Posterior vena cava (tissue), 2 donors: ENCODE data around the gene PBX1. TPM values are rescaled to one million over a fixed set of nuclear protein-coding genes. Genes with fewer than 3 reads are reported as not detected.
"Not testable (repeated sequence)": the region's sequence is repeated elsewhere in the genome, so short reads cannot be mapped to it uniquely, and the experiment has no call there.

Experiments used
- DNase-seq: peaks from one replicate; pipeline ENCODE4 v3.0.0-alpha.2; 2020; ENCODE audit warnings: low spot score
- intact Hi-C, 2 donors: fragments of 100-400 bp; cut with DNase I; formaldehyde crosslinking; loops; one replicate each; pipeline versions ENCODE4 v1.14.1 to v1.14.2; 2022 to 2023
- long read RNA-seq, 2 donors: library from polyadenylated mRNA; unstranded; transcript quantifications; one replicate each; pipeline ENCODE4 v2.0.0, GENCODE V29; 2020 to 2021
- total RNA-seq, 2 donors: library from RNA; stranded (reverse); fragmentation: NEBNext Ultra II Directional; extraction: Animal tissue kit (Norgen Biotek cat#: 25700); gene quantifications; one replicate each; pipeline ENCODE4 v1.2.1, GENCODE V29; 2021
- donor health status: DM: yes; HTN: yes; CAD: no.
- donor health status: DM: yes; HTN: yes; CAD: no.

The PBX1 gene
- 100 to 1,000 TPM in 1 of 2 donors, 10 to 100 TPM in 1; 84.2 to 146 TPM for total RNA-seq
- long read RNA-seq, donor 1, full-length matches to known transcripts: 2 of 37 reads
- long read RNA-seq, donor 1, partial matches to known transcripts: 0 of 37 reads
- long read RNA-seq, donor 1, other reads (novel, unspliced or antisense): 35 of 37 reads
- long read RNA-seq, donor 2, full-length matches to known transcripts: 5 of 22 reads
- long read RNA-seq, donor 2, partial matches to known transcripts: 1 of 22 reads
- long read RNA-seq, donor 2, other reads (novel, unspliced or antisense): 16 of 22 reads

DNA sequence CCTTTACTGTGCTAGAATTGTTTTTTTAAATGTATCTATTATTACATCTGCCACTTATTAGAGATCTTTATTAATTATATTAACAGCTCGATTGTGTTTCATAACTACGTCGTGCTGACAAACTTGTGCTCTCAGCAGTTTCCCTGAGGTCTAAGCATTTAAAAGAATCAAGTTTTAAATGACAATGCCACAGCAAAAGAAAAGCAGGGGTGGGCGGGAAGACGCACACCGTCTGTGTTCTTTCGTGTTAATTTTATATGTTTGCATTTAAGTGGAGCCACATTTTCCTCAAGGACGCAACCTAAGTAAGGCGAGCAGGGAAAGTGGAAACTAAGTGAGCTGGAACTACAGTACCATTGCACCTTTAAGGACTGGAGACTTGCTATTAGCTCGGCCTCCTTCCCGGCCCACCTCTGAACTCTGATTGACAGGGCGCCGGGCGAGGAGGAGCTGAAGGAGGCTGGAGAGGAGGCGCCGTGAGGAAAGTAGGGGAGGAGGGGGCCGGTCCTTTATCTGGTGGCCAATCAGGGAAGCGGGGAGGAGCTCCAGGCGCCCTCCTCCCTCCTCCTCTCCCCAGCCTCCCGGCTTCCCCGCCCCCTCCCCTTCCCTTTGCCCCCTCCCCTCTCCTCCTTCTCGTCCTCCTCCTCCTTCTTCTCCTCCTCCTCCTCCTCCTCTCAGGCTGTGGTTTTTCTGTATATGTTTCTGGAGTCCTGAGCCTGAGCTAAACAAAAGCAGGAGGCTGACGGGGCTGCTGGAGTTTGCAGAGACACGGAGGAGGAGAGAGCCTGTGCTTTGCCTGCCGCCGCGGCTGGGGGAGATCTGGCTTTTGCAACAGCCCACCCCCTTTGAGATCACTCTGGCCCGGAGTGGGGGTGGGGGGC lies at the start of gene PBX1:
PBX1 (plus strand) TSS at position 724 of the 881 bp plus-strand sequence.
- intact Hi-C loops: loop anchor here in 1 of 2 donors (5.0 kb wide), 1 partner anchor 996 kb away; no protein-coding TSS in a partner anchor
- peak; percentile 99 for DNase-seq

GRCh38 chr1:164510435-164510834 lies 48.5 kb upstream of the PBX1 start:
- intact Hi-C loops: no loop called here
- no peak for DNase-seq

GRCh38 chr1:164511001-164511705 lies 47.8 kb upstream of the PBX1 start:
- no peak for DNase-seq
- intact Hi-C loops: no loop called here

DNA sequence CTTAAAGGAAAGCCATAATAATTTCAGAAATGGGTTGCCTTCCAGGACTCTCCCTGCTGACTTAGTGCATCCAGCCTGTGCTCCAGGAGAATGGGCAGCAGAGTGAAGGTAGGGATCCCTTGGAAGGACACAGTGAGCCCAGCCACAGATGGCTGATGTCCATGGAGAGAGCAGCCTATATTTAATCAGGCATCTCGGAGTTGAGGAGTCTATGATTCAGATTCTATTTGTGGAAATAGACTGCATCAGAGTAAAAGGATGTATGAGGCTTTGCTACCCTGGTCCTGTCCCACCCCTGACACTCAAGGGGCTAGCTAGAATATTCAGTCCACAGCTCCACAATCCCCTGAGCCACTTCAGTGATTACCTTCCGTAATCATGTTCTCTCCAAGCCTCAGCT lies 43.8 kb upstream of the PBX1 start:
- DNase-seq: no peak
- intact Hi-C loops: no loop called here

GRCh38 chr1:164515711-164516331 lies 43.2 kb upstream of the PBX1 start:
- intact Hi-C loops: no loop called here
- no peak for DNase-seq

DNA sequence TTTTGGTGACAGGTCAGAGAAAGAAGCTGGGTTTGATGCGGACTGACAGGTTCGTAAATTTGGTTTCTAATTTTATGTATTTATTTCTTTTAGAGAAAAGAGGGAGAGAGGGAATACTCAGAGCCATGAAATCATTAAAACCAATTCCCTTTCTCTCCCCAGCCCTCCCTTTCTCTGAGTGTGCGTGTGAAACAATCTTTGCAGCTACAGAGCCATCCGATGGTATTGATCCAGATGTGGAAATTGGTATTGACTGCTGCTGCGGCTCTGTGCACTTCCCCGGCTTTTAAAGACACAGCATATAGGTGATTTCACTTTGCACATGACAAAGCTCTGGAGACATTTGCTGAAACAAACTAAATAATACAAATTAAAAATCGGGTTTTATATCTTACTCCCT lies 42.4 kb upstream of the PBX1 start:
- intact Hi-C loops: no loop called here
- DNase-seq: no peak

DNA sequence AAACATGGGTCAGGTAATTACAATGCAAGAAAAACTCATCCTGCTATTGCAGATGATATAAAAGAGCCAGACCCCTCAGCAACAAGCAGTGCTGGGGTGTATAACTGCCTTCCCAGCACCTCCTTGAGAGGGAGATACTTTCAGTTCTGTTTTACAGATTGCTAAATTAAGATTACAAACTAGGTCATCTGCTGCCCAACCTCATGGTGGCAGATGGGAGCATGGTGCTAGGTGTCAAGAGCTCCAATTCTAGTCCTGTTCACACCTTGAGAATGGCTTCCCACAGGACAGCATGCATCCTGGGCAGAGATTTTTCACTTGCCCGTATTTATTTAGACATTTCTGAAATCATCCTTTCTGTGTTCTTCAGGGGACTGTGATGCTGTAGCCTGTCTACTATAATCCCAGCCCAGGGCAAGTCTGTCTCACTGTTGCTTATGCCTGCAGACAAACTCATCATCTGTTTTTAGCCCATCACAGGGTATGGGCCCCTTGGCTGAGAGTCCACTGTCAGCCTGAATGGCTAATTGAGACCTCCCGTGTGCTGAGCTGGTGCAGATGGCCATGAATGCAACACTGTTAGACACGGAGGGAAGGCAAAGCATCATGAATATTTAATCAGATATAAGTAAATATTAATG lies 40.2 kb upstream of the PBX1 start:
- intact Hi-C loops: no loop called here
- DNase-seq: no peak

GRCh38 chr1:164519426-164519825 lies 39.6 kb upstream of the PBX1 start:
- intact Hi-C loops: no loop called here
- no peak for DNase-seq

GRCh38 chr1:164524810-164525209 lies 34.2 kb upstream of the PBX1 start:
- intact Hi-C loops: no loop called here
- no peak for DNase-seq

- intact Hi-C loops: no loop called here
- no peak for DNase-seq
Observed at GRCh38 chr1:164534863-164535610, 23.9 kb upstream of the PBX1 start.

GRCh38 chr1:164552463-164552988 lies 6.5 kb upstream of the PBX1 start:
- intact Hi-C loops, DNase-seq: not testable (repeated sequence)

DNA sequence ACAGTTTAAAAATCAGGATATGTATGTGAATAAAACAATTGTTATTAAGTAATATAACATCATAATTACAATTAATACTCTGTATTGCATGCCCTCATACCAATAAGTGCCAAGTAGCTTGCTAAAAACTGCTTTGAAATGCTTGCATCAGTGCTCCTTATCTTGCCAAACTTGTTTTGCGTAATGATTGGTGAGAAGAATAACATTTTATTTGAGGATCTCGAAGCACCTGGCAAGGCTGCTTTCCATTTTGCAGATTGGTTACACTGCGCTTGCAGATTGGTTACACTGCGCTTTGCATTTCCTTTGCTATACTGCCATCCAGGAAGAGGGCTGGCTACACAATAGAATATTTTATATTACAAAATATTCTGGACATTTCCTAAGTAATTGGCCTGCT lies 1.7 kb upstream of the PBX1 start:
- intact Hi-C loops: loop anchor here in 1 of 2 donors (5.0 kb wide), 1 partner anchor 995 kb away; no protein-coding TSS in a partner anchor

DNA sequence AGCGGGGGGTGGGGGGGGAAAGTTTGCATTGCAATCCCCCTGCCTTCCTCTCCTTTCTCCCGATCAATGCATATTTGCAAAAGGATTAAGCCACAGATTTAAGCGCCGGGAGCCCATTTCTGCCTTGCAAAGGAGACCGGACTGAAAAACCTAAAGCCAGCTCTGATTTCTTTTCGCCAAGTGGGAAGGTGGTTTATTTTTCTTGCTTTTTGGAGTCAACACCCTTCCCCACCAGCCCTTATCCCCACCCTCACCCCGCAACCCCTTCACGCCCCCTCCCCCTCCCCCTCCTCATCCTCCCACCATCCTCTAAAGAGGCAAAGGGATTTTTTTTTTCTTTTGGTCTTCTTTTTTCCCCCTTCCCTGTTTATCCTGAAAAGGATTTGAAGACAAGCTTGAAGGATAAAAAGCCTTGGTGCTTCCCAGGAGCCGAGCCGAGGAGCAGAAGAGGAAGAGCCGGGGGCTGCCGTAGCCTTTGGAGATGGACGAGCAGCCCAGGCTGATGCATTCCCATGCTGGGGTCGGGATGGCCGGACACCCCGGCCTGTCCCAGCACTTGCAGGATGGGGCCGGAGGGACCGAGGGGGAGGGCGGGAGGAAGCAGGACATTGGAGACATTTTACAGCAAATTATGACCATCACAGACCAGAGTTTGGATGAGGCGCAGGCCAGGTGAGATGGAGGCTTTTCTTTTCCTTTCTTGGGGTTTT lies 513 bp downstream of the PBX1 start:
- DNase-seq: no peak
- intact Hi-C loops: loop anchor here (5.0 to 10.0 kb wide), 3 partner anchors 55 to 997 kb away; no protein-coding TSS in a partner anchor

More for the DNA sequence above, 1.7 kb upstream of the PBX1 start:
- no peak for DNase-seq

GRCh38 chr1:164560121-164560541 lies 1.1 kb downstream of the PBX1 start:
- intact Hi-C loops: loop anchor here (10.0 kb wide), 2 partner anchors 55 to 225 kb away; no protein-coding TSS in a partner anchor
- no peak for DNase-seq

DNA sequence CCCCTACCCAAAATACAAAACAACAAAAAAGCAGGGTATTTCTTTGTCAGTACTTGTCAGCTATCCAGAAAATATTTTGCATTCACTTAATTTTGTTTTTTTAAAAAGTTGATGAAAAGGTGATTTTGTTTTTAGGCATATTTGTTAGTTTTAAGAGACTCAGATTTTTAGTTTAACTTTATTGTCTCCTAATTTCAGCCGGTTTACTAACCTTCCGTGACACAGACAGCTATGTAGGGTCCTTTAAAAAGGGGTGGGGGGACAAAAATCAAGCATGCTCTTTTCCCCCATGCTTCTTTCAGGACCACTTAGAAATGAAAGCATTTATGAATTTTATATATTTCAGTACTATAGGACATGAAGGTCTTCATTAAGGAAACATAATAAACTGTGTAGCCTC lies 1.6 kb downstream of the PBX1 start:
- DNase-seq: no peak
- intact Hi-C loops: loop anchor here (10.0 kb wide), 2 partner anchors 54 to 224 kb away; no protein-coding TSS in a partner anchor

DNA sequence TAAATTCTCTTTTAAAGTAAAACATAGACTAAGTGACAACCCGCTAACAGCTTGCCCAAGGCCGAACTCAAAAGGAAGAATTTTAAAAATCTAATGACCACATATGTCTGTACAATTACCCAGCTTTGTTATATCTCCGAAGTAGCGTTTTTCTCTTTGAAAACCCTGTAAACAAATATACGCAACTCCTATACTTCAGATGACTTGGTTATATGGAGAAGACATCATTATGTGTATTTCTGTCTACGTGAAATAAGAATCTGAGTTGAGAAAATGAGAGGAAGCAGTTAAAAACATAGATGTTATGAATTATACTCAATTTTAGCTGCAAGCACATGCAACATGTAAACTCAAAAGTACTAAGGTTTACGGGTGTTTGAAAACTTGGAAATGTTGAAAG lies 2.0 kb downstream of the PBX1 start:
- DNase-seq: no peak
- intact Hi-C loops: loop anchor here (10.0 kb wide), 2 partner anchors 54 to 224 kb away; no protein-coding TSS in a partner anchor

DNA sequence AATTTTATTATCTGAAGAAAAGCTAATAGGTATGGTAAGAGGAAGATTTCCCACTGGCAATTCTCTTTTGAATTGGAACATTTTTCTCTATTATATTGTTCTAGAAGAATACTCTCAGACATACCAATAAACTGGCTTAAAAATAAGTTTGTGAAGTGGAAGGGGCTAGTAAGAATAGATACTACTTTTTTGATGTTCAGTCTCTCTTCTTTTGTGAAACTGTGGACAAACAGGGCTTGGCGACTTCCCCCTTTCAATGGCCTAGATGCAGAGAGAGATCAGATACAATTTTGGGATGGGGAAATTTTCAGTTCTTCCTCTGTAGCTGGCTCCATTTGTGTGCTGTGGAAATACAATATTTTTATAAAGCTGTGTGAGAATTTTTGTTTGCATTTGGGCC lies 2.5 kb downstream of the PBX1 start:
- intact Hi-C loops: loop anchor here (10.0 kb wide), 2 partner anchors 53 to 223 kb away; no protein-coding TSS in a partner anchor

More for the DNA sequence above, 2.5 kb downstream of the PBX1 start:
- DNase-seq: no peak
